ENCODE results near the gene RAB41. TPM values are rescaled to one million over a fixed set of nuclear protein-coding genes. Genes with fewer than 3 reads are reported as not detected.
"Not testable (repeated sequence)": the region's sequence is repeated elsewhere in the genome, so short reads cannot be mapped to it uniquely, and the experiment has no call there.

The RAB41 gene
- not detected in 2 replicates for total RNA-seq

GRCh38 chrX:70281951-70282350 is at the start of gene RAB41:
Gene RAB41, plus strand, starts transcription at chrX:70282172. Its CDS starts 46 bp downstream, at chrX:70282218.
- H3K27me3 Mint-ChIP-seq (ENCODE audit: low read depth) = no peaks in the 10 kb centered on the region
- DNase-seq (ENCODE audit: low spot score) = no peak
- H3K27ac Mint-ChIP-seq = no peak within 1 kb of the TSS
- intact Hi-C loops (cut with micrococcal nuclease) = no loop called here
- H3K4me1 Mint-ChIP-seq (ENCODE audit: low read depth) = no peaks in the 10 kb centered on the region
- no peaks in the 10 kb centered on the region for H3K9me3 Mint-ChIP-seq
- no peak within 1 kb of the TSS for H3K4me3 Mint-ChIP-seq (ENCODE audit: low read depth)
- peaks cover 11% of the 10 kb centered on the region for H3K36me3 Mint-ChIP-seq (ENCODE audit: low read depth)

DNA sequence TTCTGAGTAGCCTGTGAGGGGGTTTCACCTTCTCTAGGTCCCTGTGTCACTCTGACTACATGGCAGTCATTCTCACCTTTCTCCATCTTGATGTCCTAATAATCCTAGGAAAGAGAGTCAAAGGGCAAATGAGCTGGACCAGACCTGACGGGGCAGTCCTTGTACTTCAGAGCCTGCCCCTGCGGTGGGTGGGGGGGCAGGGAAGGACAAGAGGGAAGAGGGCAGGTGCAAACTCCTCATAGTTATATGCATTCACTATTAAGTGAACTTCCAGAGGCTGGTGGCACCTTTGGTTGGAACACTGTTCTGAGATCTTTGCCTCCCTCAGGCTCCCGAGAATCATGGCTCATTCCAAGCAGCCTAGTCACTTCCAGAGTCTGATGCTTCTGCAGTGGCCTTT is 47.6 kb upstream of the RAB41 start, which contains the start of gene AWAT1:
TSS of gene AWAT1 (plus strand) at position 301 of the 400 bp plus-strand sequence. CDS start at position 342, 41 bp downstream.
- H3K27ac Mint-ChIP-seq = peak within 1 kb of the TSS; percentile 46
- no peak for DNase-seq (ENCODE audit: low spot score)
- intact Hi-C loops (cut with micrococcal nuclease) = no loop called here
- peaks cover 18% of the 10 kb centered on the region for H3K4me1 Mint-ChIP-seq (ENCODE audit: low read depth)
- no peak within 1 kb of the TSS for H3K4me3 Mint-ChIP-seq (ENCODE audit: low read depth)
- no peaks in the 10 kb centered on the region for H3K36me3 Mint-ChIP-seq (ENCODE audit: low read depth)
- no peaks in the 10 kb centered on the region for H3K27me3 Mint-ChIP-seq (ENCODE audit: low read depth)
- H3K9me3 Mint-ChIP-seq = no peaks in the 10 kb centered on the region

- no peak overlapping the region for H3K4me3 Mint-ChIP-seq (ENCODE audit: low read depth)
- H3K9me3 Mint-ChIP-seq = no peaks in the 10 kb centered on the region
- H3K36me3 Mint-ChIP-seq (ENCODE audit: low read depth) = no peaks in the 10 kb centered on the region
- no peaks in the 10 kb centered on the region for H3K27me3 Mint-ChIP-seq (ENCODE audit: low read depth)
- H3K4me1 Mint-ChIP-seq (ENCODE audit: low read depth) = peaks cover 1% of the 10 kb centered on the region
- no peak overlapping the region for H3K27ac Mint-ChIP-seq
- DNase-seq (ENCODE audit: low spot score) = no peak
- intact Hi-C loops (cut with micrococcal nuclease) = no loop called here
These were observed 41.2 kb upstream of the RAB41 start for GRCh38 chrX:70240751-70241150.

- no peak for DNase-seq (ENCODE audit: low spot score)
- Mint-ChIP-seq H3K36me3 (ENCODE audit: low read depth) (no peaks in the 10 kb centered on the region), H3K4me3 (ENCODE audit: low read depth) (no peak overlapping the region), H3K27ac (no peak overlapping the region), H3K4me1 (ENCODE audit: low read depth) (peaks cover 1% of the 10 kb centered on the region), H3K9me3 (no peaks in the 10 kb centered on the region), H3K27me3 (ENCODE audit: low read depth) (no peaks in the 10 kb centered on the region)
- intact Hi-C loops (cut with micrococcal nuclease) = no loop called here
These were observed 40.5 kb upstream of the RAB41 start for GRCh38 chrX:70241501-70241900.

DNA sequence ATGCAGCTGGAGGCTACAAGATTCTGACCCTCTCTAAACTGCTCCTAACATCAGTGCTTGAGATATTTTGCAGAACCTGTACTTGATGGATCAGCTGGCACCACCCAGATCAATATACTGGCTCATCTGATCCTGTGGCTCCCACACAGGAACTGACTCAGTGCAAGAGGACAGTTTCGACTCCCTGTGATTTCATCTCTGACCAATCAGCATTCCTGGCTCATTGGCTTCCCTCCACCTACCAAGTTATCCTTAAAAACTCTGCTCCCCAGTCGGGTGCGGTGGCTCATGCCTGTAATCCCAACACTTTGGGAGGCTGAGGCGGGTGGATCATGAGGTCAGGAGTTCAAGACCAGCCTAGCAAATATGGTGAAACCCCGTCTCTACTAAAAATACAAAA is 38.4 kb upstream of the RAB41 start:
- H3K9me3 Mint-ChIP-seq; H3K4me1 Mint-ChIP-seq (ENCODE audit: low read depth); H3K27me3 Mint-ChIP-seq (ENCODE audit: low read depth); H3K36me3 Mint-ChIP-seq (ENCODE audit: low read depth); DNase-seq (ENCODE audit: low spot score); H3K4me3 Mint-ChIP-seq (ENCODE audit: low read depth); intact Hi-C loops (cut with micrococcal nuclease); H3K27ac Mint-ChIP-seq: not testable (repeated sequence)

GRCh38 chrX:70244881-70245280 is 37.1 kb upstream of the RAB41 start:
- intact Hi-C loops (cut with micrococcal nuclease) = no loop called here
- no peaks in the 10 kb centered on the region for H3K9me3 Mint-ChIP-seq
- no peak overlapping the region for H3K4me3 Mint-ChIP-seq (ENCODE audit: low read depth)
- no peaks in the 10 kb centered on the region for H3K27me3 Mint-ChIP-seq (ENCODE audit: low read depth)
- no peaks in the 10 kb centered on the region for H3K36me3 Mint-ChIP-seq (ENCODE audit: low read depth)
- no peak for DNase-seq (ENCODE audit: low spot score)
- no peak overlapping the region for H3K27ac Mint-ChIP-seq
- H3K4me1 Mint-ChIP-seq (ENCODE audit: low read depth) = no peaks in the 10 kb centered on the region

DNA sequence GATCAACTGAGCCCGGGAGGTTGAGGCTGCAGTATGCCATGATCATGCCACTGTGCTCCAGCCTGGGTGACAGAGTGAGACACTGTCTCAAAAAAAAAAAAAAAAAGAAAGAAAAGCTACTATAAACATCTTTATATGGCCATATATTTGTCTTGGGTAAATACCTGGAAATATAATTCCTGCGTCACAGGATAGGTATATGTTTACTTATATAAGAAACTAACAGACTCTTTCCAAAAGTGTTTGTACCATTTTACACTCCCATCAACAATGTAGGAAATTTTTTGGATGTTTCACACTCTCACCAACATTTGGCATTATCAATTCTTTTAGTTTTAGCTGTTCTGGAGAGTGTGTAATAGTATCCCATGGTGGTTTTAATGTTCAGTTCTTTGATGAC is 34.7 kb upstream of the RAB41 start:
- Mint-ChIP-seq H3K4me1 (ENCODE audit: low read depth) (no peaks in the 10 kb centered on the region), H3K27ac (no peak overlapping the region), H3K9me3 (no peaks in the 10 kb centered on the region), H3K36me3 (ENCODE audit: low read depth) (no peaks in the 10 kb centered on the region), H3K27me3 (ENCODE audit: low read depth) (no peaks in the 10 kb centered on the region), H3K4me3 (ENCODE audit: low read depth) (no peak overlapping the region)
- intact Hi-C loops (cut with micrococcal nuclease) = no loop called here
- DNase-seq (ENCODE audit: low spot score) = no peak

GRCh38 chrX:70252491-70252890 is 29.5 kb upstream of the RAB41 start:
- intact Hi-C loops (cut with micrococcal nuclease) = no loop called here
- Mint-ChIP-seq H3K4me1 (ENCODE audit: low read depth) (peaks cover 18% of the 10 kb centered on the region), H3K36me3 (ENCODE audit: low read depth) (no peaks in the 10 kb centered on the region), H3K4me3 (ENCODE audit: low read depth) (no peak overlapping the region), H3K27me3 (ENCODE audit: low read depth) (no peaks in the 10 kb centered on the region), H3K27ac (no peak overlapping the region), H3K9me3 (no peaks in the 10 kb centered on the region)
- DNase-seq (ENCODE audit: low spot score) = no peak

GRCh38 chrX:70253377-70254062 is 28.5 kb upstream of the RAB41 start:
- H3K27me3 Mint-ChIP-seq (ENCODE audit: low read depth) = no peaks in the 10 kb centered on the region
- peaks cover 18% of the 10 kb centered on the region for H3K4me1 Mint-ChIP-seq (ENCODE audit: low read depth)
- DNase-seq (ENCODE audit: low spot score) = no peak
- no peaks in the 10 kb centered on the region for H3K36me3 Mint-ChIP-seq (ENCODE audit: low read depth)
- H3K4me3 Mint-ChIP-seq (ENCODE audit: low read depth) = no peak overlapping the region
- H3K27ac Mint-ChIP-seq = peak overlapping the region; percentile 57
- intact Hi-C loops (cut with micrococcal nuclease) = no loop called here
- H3K9me3 Mint-ChIP-seq = no peaks in the 10 kb centered on the region

- Mint-ChIP-seq H3K9me3 (no peaks in the 10 kb centered on the region), H3K36me3 (ENCODE audit: low read depth) (no peaks in the 10 kb centered on the region), H3K27me3 (ENCODE audit: low read depth) (no peaks in the 10 kb centered on the region), H3K27ac (peak overlapping the region; percentile 57), H3K4me3 (ENCODE audit: low read depth) (no peak overlapping the region), H3K4me1 (ENCODE audit: low read depth) (peaks cover 18% of the 10 kb centered on the region)
- no peak for DNase-seq (ENCODE audit: low spot score)
- intact Hi-C loops (cut with micrococcal nuclease) = no loop called here
These were observed 27.9 kb upstream of the RAB41 start for GRCh38 chrX:70254063-70254400.

GRCh38 chrX:70254909-70255308 is 27.1 kb upstream of the RAB41 start:
- H3K4me1 Mint-ChIP-seq (ENCODE audit: low read depth) = peaks cover 18% of the 10 kb centered on the region

DNA sequence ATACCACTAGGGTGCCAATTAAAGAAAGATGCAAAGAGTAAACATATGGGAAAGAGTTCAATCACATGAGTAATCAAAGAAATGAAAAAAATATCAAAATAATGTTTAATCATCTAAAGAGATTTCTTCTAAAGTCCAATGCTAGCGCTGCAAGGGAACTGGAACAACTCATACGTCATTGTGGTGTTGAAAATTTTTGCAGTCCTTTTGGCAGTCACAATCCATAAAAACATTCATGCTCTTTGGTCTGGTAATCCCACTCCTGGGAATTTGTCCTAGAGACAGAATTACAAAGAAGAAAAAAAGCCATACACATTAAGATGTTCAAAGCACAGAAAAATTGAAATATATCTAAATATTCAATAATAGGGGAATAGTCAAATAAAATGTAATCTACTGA is 26.5 kb upstream of the RAB41 start:
- Mint-ChIP-seq H3K36me3 (ENCODE audit: low read depth) (no peaks in the 10 kb centered on the region), H3K4me1 (ENCODE audit: low read depth) (peaks cover 18% of the 10 kb centered on the region), H3K27me3 (ENCODE audit: low read depth) (no peaks in the 10 kb centered on the region), H3K27ac (no peak overlapping the region), H3K9me3 (no peaks in the 10 kb centered on the region), H3K4me3 (ENCODE audit: low read depth) (no peak overlapping the region)
- no peak for DNase-seq (ENCODE audit: low spot score)
- intact Hi-C loops (cut with micrococcal nuclease) = no loop called here

More at GRCh38 chrX:70254909-70255308, 27.1 kb upstream of the RAB41 start:
- intact Hi-C loops (cut with micrococcal nuclease) = no loop called here
- Mint-ChIP-seq H3K36me3 (ENCODE audit: low read depth) (no peaks in the 10 kb centered on the region), H3K4me3 (ENCODE audit: low read depth) (no peak overlapping the region), H3K27ac (no peak overlapping the region), H3K9me3 (no peaks in the 10 kb centered on the region), H3K27me3 (ENCODE audit: low read depth) (no peaks in the 10 kb centered on the region)
- DNase-seq (ENCODE audit: low spot score) = no peak

GRCh38 chrX:70257423-70258288 is 24.3 kb upstream of the RAB41 start:
- intact Hi-C loops (cut with micrococcal nuclease) = no loop called here
- H3K4me3 Mint-ChIP-seq (ENCODE audit: low read depth) = no peak overlapping the region
- no peaks in the 10 kb centered on the region for H3K9me3 Mint-ChIP-seq
- H3K27me3 Mint-ChIP-seq (ENCODE audit: low read depth) = no peaks in the 10 kb centered on the region
- DNase-seq (ENCODE audit: low spot score) = no peak
- no peak overlapping the region for H3K27ac Mint-ChIP-seq
- H3K36me3 Mint-ChIP-seq (ENCODE audit: low read depth) = no peaks in the 10 kb centered on the region
- H3K4me1 Mint-ChIP-seq (ENCODE audit: low read depth) = peaks cover 18% of the 10 kb centered on the region

Measured in activated T-helper 2 cell treated with anti-CD3 and anti-CD28 coated beads, Interferon-gamma antibody, Interleukin-2, Interleukin-4, amounts not matched to agents 10 μg/mL and 5 μg/mL and 100 μg/mL, durations not matched to agents 14 hours and 24 hours and 36 hours (primary cell).